MCF 10A (cell line): ENCODE results near the gene TGM6. TPM values are rescaled to one million over a fixed set of nuclear protein-coding genes. Genes with fewer than 3 reads are reported as not detected.

Experiments used
- BruUV-seq: library from RNA; stranded (reverse); fragments of 400-500 nt; replicated peaks from 2 replicates; lab custom pipeline; 2021; lab: Mats Ljungman, UMichigan
- CTCF ChIA-PET: fragments of 300-600 bp; sonication (Branson Sonifier 250); formaldehyde crosslinking; extraction: SDS; loops from one replicate; lab custom pipeline; 2021; ENCODE audit warnings: antibody characterized with exemption, inconsistent platforms; lab: Yijun Ruan, JAX
- POLR2A ChIA-PET: fragments of 300-600, 350-650 bp; sonication (Branson Sonifier 250); formaldehyde crosslinking; extraction: SDS; loops from one replicate; lab custom pipeline; 2020; ENCODE audit warnings: antibody characterized with exemption, inconsistent platforms; lab: Yijun Ruan, JAX
- DNase-seq: peaks from one replicate; pipeline ENCODE4 v3.0.0-alpha.2; 2018; ENCODE audit not compliant: unreplicated experiment
- H3K27ac Mint-ChIP-seq: one replicate; pipeline ENCODE4 v1.8.0; 2022; ENCODE audit warnings: mild to moderate bottlenecking, low read depth, mixed read lengths; ENCODE audit not compliant: unreplicated experiment
- H3K27me3 Mint-ChIP-seq: one replicate; pipeline ENCODE4 v1.8.0; 2022; ENCODE audit warnings: mixed read lengths; ENCODE audit not compliant: insufficient read depth, unreplicated experiment
- H3K36me3 Mint-ChIP-seq: one replicate; pipeline ENCODE4 v1.8.0; 2022; ENCODE audit warnings: mild to moderate bottlenecking, moderate library complexity, mixed read lengths; ENCODE audit not compliant: insufficient read depth, unreplicated experiment
- H3K4me1 Mint-ChIP-seq: one replicate; pipeline ENCODE4 v1.8.0; 2022; ENCODE audit warnings: mixed read lengths; ENCODE audit not compliant: insufficient read depth, unreplicated experiment
- H3K4me3 Mint-ChIP-seq: one replicate; pipeline ENCODE4 v1.8.0; 2022; ENCODE audit warnings: mild to moderate bottlenecking, moderate library complexity, mixed read lengths; ENCODE audit not compliant: unreplicated experiment
- H3K9me3 Mint-ChIP-seq: one replicate; pipeline ENCODE4 v1.8.0; 2022; ENCODE audit warnings: mixed read lengths; ENCODE audit not compliant: unreplicated experiment
- intact Hi-C: fragments of 100-400 bp; cut with micrococcal nuclease; formaldehyde crosslinking; loops from 2 replicates; pipeline ENCODE4 v1.14.1; 2022
- total RNA-seq: library from RNA; stranded (reverse); gene quantifications from 2 replicates; pipeline ENCODE4 v1.2.3, GENCODE V29; 2022
- TF ChIP-seq, protein P1 (sequence below): fragments of 200-600 bp; IDR thresholded peaks from one replicate; pipeline ENCODE4 v1.8.0; 2022; ENCODE audit warnings: antibody characterized with exemption, mild to moderate bottlenecking; ENCODE audit not compliant: unreplicated experiment

TGM6 gene
- total RNA-seq, 1 experiment from 2014 or later: not detected

- H3K36me3 Mint-ChIP-seq: peaks cover 44% of the 10 kb centered on the region
- TF ChIP-seq, protein P1, sequence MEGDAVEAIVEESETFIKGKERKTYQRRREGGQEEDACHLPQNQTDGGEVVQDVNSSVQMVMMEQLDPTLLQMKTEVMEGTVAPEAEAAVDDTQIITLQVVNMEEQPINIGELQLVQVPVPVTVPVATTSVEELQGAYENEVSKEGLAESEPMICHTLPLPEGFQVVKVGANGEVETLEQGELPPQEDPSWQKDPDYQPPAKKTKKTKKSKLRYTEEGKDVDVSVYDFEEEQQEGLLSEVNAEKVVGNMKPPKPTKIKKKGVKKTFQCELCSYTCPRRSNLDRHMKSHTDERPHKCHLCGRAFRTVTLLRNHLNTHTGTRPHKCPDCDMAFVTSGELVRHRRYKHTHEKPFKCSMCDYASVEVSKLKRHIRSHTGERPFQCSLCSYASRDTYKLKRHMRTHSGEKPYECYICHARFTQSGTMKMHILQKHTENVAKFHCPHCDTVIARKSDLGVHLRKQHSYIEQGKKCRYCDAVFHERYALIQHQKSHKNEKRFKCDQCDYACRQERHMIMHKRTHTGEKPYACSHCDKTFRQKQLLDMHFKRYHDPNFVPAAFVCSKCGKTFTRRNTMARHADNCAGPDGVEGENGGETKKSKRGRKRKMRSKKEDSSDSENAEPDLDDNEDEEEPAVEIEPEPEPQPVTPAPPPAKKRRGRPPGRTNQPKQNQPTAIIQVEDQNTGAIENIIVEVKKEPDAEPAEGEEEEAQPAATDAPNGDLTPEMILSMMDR: no peak
- H3K9me3 Mint-ChIP-seq: no peaks in the 10 kb centered on the region
- no peaks in the 10 kb centered on the region for H3K4me1 Mint-ChIP-seq
- no peak for DNase-seq
- no TSS peak for BruUV-seq
- H3K27me3 Mint-ChIP-seq: no peaks in the 10 kb centered on the region
- H3K4me3 Mint-ChIP-seq: no peak overlapping the region
- intact Hi-C loops: no loop called here
- CTCF ChIA-PET: interaction anchor here (1.0 kb wide), 1 partner anchor 8 kb away, joined by 3 read pairs; no protein-coding TSS in a partner anchor
- POLR2A ChIA-PET: interaction anchor here (2.1 to 2.2 kb wide), 2 partner anchors 9 to 10 kb away, joined by 9 to 10 read pairs; partner anchors contain the start of gene SNRPB
- no peak overlapping the region for H3K27ac Mint-ChIP-seq
Observed at GRCh38 chr20:2480381-2480780, 99.7 kb downstream of the TGM6 start.

Other genes with a start within 250 kb of the TGM6 start
- not detected in 2 replicates for gene TGM3, start 84.9 kb upstream of the TGM6 start, total RNA-seq
- 236 and 240 TPM in 2 replicates for gene SNRPB, start 89.9 kb downstream of the TGM6 start, total RNA-seq
- 16.6 and 17.5 TPM in 2 replicates for gene ZNF343, start 128.0 kb downstream of the TGM6 start, total RNA-seq
- not detected in 2 replicates for gene TMC2, start 155.7 kb downstream of the TGM6 start, total RNA-seq